AG20443 (cell line): ENCODE results near the gene MYO1B.
A peak's percentile ranks its signal among the peaks of the same experiment; 100 is the strongest.

ENCODE experiments used
- DNase-seq: peaks from one replicate; pipeline ENCODE4 v3.0.0; 2012; ENCODE audit warnings: low spot score, mixed read lengths

Gene MYO1B

GRCh38 chr2:191226196-191226595 lies 19.0 kb upstream of the MYO1B start:
- DNase-seq, result no peak

- DNase-seq, result no peak
Measured at GRCh38 chr2:191228333-191228732, 16.9 kb upstream of the MYO1B start.

GRCh38 chr2:191228861-191229260 lies 16.3 kb upstream of the MYO1B start:
- no peak for DNase-seq

- DNase-seq, result peak; percentile 71
Measured at GRCh38 chr2:191230174-191230573, 15.0 kb upstream of the MYO1B start.

- no peak for DNase-seq
Measured at GRCh38 chr2:191231995-191232394, 13.2 kb upstream of the MYO1B start.

- DNase-seq, result no peak
Measured at GRCh38 chr2:191233533-191233932, 11.7 kb upstream of the MYO1B start.

- no peak for DNase-seq
Measured at GRCh38 chr2:191234376-191234775, 10.8 kb upstream of the MYO1B start.

GRCh38 chr2:191240871-191241270 lies 4.3 kb upstream of the MYO1B start:
- DNase-seq, result no peak

GRCh38 chr2:191241418-191241817 lies 3.8 kb upstream of the MYO1B start:
- no peak for DNase-seq

- DNase-seq, result no peak
Measured at GRCh38 chr2:191243154-191243553, 2.0 kb upstream of the MYO1B start.

GRCh38 chr2:191244350-191244749 lies 854 bp upstream of the MYO1B start:
- no peak for DNase-seq

GRCh38 chr2:191245869-191246531 lies 796 bp downstream of the MYO1B start:
- DNase-seq, result peak; percentile 59

GRCh38 chr2:191246820-191247380 lies 1.7 kb downstream of the MYO1B start:
- no peak for DNase-seq

- peak; percentile 80 for DNase-seq
Measured at GRCh38 chr2:191247381-191248057, 2.3 kb downstream of the MYO1B start.

GRCh38 chr2:191249156-191249813 lies 4.1 kb downstream of the MYO1B start:
- DNase-seq, result no peak

- DNase-seq, result no peak
Measured at GRCh38 chr2:191250400-191250799, 5.2 kb downstream of the MYO1B start.

- DNase-seq, result no peak
Measured at GRCh38 chr2:191250986-191251385, 5.8 kb downstream of the MYO1B start.

- DNase-seq, result no peak
Measured at GRCh38 chr2:191252699-191253098, 7.5 kb downstream of the MYO1B start.

GRCh38 chr2:191253476-191253875 lies 8.3 kb downstream of the MYO1B start:
- DNase-seq, result no peak

- DNase-seq, result no peak
Measured at GRCh38 chr2:191255271-191255670, 10.1 kb downstream of the MYO1B start.

- no peak for DNase-seq
Measured at GRCh38 chr2:191255756-191256312, 10.6 kb downstream of the MYO1B start.

GRCh38 chr2:191257934-191258333 lies 12.7 kb downstream of the MYO1B start:
- DNase-seq, result no peak

GRCh38 chr2:191258996-191259395 lies 13.8 kb downstream of the MYO1B start:
- DNase-seq, result no peak
